ENCODE measurements around the gene ANKRD6.

The ANKRD6 gene

DNA sequence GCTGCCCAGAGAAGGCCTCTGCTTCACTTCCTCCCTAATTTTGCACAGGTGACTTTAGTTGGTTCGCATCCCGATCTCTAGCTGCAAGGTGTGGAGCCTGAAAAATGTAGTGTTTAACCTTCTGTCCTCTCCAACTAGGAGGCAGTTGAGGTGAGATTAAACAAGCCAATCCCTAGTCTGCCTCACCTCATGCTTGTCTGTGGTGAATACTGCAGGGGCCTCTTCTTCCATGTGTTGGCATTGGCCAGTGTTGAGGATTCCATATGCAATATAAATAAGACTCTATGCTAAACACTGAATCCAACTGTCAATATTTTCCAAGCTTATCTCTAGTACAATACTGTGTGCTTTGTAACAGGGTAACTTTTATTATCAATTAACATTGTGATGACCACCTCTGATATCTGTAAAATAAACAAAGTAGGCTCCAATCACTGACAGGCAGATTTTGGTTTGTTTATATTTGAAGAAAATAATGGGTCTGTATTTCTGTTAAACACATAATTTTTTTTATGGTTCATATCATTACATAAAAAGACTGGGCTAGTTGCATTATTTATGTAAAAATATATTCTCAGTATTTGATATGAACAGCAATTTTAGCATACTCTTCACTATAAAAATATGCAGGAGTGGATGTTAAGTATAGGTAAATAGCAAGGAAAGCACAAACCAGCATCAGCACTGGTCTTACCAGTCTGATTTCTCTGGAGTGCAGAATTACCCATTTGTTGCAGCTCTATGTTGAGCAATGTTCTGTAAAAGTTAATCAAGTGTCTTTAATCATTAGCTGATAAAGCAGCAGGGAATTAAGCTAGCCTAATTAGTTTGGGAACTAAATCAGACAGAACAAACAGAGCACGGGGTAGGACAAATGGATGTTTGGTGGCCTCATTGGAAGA lies 74.0 kb downstream of the ANKRD6 start:
- no peak for DNase-seq (ENCODE audit: low read depth in 1 of 2, low spot score in 1 of 2)

DNA sequence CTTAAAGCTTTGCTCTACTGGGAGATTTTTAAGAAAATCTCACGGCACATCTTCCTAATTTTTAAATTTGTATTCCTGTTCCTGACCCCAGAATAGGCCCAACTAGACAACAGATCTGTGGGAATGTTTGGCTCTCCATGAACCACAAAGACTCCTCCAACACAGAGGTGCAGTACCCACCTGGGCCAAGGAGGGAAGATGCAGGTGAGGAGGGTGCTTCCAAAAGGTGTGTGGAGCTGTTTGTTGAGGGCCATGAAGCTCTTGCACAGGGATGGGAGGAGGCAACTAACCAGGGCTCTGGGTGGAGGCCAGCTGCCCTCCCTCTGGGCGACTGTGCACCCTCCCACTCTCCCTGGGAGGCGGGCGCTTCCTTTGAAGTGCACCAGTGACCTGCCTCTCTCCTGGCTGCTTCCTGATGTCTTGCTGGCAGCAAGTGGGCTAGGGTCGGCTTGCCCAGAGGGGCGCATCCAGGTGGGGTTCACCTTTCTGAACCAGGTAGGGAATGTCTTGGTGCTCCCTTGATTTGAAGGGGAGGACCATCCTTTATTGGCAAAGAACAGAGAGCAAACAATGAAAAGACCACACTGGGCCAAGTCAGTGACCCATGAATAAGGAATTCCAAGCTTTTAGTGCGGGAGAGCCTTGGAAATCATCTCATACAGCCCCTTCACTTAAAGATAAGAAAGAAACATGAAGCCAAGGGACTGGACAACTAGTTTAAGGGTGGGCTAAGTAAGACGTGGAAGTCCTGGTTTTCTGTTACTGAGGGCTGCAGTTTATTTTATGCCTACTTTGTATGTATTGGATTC lies 76.0 kb downstream of the ANKRD6 start:
- DNase-seq (ENCODE audit: low read depth in 1 of 2, low spot score in 1 of 2), result no peak

DNA sequence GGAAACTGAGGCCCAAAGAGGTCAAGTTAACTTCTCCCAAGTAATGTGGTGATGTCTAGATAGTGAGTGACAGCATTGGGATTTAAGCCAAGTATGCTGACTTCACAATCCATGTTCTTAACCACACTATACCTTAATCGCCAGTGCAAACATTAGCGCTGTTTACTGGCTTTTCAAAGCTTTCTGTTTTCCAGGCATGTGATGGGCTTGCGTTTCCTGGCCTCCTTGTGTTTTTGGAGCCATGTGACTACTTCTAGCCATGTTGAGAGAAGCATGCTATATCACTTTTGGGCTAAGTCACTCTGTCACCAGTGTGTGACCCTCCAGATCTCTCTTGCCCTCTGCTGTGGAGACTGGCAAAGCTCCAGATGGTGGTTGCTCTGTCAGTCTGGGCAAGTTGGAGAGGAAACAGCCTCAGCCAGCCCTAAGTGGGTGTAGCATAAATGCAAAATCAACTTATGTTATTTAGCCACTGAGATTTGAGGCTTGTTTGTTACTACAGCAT lies 76.9 kb downstream of the ANKRD6 start:
- no peak for DNase-seq (ENCODE audit: low read depth in 1 of 2, low spot score in 1 of 2)

DNA sequence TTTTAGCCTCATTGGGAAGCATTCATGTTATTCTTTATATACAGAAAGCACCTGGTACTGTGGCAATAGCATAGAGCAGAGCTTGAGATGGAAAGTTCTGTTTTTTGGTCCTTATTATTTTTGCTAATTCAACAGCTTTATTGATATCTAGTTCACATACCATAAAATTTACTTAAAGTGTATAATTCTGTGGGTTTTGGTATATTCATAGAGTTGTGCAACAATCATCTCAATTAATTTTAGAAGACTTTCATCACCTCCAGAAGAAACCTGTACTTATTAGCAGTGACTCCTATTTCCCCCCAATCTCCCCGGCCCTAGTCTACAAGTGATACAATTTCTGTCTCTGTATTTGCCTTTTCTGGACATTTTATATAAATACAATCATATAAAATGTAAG lies 77.4 kb downstream of the ANKRD6 start:
- no peak for DNase-seq (ENCODE audit: low read depth in 1 of 2, low spot score in 1 of 2)

DNA sequence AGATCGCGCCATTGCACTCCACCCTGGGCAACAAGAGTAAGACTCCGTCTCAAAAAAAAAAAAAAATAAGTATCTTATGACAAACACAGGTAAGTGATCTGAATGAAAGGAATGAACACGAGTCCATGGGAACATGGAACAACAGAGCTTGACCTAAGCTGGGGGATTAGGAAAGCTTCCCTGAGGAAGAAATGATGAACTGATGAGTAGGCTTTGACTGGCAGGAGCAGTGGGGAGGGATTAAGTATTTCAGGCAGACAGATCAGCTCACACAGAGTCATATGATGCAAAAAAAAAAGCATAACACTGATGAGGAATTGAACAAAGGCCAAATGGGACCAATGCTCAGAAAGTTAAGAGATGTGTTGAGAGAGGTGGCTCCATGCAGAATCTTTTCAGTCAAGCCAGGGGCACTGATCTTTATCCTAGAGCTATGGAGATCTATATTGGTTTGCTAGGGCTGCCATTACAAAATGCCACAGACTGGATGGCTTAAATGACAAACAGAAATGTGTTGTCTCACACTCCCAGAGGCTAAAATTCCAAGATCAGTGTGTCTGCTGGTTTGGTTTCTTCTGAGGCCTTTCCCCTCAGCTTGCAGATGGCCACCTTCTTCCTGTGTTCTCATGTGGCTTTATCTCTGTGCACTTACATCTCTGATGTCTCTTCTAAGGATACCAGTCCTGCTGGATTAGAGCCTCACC lies 85.6 kb downstream of the ANKRD6 start:
- no peak for DNase-seq (ENCODE audit: low read depth in 1 of 2, low spot score in 1 of 2)

DNA sequence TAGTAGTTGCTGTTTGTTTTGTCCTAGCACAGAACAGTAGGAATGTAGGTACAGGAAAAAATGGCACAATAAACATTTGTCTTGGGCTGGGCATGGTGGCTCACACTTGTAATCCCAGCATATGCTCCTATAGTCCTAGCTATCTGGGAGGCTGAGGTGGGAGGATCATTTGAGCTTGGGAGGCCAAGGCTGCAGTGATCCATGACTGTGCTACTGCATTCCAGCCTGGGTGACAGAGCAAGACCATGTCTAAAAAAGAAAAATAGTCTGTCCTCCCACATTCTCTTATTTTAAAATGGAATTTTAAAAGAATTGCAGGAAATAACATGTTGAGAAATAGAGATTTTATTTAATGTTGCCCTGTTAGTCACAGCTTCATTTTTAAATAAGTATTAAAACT lies 87.8 kb downstream of the ANKRD6 start:
- no peak for DNase-seq (ENCODE audit: low read depth in 1 of 2, low spot score in 1 of 2)

DNA sequence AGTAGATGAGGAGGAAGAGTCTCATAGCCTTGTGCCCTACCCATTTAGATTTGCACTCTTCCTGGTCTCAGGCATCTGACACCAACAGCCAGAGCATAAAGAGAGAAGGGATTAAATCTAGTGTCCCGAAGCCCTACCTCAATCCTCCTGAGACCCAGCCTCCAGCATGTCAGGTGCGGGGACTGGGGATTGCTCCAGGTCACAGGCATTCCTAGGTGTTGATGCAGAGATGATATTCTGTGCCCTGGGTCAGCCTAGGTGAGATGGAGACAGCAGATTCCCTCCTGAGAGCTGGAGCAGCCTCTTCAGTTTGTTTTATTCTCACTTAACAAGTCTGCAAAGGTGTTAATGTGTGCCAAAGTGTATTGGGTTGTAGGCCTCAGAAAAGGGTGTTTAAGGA lies 89.8 kb downstream of the ANKRD6 start:
- DNase-seq (ENCODE audit: low read depth in 1 of 2, low spot score in 1 of 2), result no peak

DNA sequence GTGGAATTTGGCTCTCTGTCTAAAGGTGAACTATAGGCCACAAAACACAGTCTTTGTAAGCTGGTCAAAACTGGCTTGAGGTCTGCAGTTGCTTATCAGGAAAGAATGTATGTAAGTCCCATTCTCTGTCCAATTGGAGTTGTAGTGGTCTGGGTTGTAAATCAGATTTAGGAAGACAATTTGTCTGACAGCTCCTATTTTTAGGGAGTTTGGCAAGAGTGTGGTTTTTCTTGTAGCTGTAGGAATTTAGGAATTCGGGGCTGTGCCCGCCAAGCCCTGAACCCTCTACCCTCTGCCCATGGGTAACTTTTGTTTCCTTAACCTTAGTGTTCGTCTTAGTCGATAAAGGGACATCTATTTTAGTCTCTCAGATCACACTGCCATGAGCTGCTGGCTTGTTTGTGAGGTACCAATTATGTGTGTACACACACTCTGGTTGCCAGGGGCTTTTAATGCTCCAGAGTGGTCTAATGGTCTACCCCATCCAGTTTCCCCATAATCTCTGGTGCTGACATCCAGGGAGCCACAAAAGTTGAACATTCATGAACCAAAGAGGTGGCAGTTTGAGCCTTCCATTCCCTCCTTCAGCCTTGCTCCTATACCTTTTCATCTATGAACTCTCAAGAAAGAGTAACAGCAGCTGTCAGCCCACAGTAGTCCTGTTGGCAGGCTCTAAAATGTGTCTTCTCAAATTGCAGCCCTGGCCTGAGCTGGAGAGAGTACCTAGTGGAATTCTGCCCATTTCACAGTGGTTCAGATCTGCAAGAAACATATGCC lies 93.0 kb downstream of the ANKRD6 start:
- DNase-seq (ENCODE audit: low read depth in 1 of 2, low spot score in 1 of 2), result no peak

DNA sequence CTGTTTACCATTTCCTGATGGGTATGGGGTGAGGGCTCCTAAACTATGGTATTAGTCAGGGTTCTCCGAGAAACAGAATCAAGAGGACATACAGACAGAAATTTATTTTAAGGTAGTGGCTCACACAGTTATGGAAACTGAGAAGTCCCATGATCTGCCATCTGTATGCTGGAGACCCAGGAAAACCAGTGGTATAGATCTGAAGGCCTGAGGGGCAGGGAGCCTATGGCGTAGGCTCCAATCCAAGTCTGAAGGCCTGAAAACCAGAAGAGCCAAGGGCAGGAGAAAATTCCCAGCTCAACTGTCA lies 93.6 kb downstream of the ANKRD6 start:
- no peak for DNase-seq (ENCODE audit: low read depth in 1 of 2, low spot score in 1 of 2)

DNA sequence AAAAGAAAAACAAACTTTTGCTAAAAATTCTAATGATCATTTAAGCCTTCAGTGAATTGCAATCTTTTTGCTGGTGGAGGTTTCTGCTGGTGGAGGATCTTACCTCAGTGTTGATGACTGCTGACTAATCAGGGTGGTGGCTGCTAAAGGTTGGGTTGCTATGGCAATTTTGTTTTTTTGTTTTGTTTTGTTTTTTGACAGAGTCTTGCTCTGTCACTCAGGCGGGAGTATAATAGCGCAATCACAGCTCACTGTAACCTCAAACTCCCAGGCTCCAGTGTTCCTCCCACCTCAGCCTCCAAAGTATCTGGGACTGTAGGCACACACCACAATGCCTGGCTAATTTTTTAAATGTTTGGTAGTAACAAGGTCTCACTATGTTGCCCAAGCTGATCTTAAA lies 94.7 kb downstream of the ANKRD6 start:
- DNase-seq (ENCODE audit: low read depth in 1 of 2, low spot score in 1 of 2), result no peak

DNA sequence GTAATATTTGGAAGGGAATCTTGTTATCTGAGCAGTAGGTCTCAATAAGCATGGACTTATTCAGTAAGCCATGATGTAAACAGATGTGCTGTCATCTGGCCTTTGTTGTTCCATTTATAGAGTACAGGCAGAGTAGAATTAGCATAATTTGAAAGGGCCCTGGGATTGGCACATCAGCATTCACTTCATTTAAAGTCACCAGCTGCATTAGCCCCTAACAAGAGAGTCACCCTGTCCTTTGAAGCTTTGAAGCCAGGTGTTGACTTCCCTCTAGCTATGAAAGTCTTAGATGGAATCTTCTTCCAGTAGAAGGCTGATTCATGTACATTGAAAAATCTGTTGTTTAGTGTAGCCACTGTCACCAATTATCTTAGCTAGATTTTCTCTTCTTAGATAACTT lies 95.9 kb downstream of the ANKRD6 start:
- DNase-seq (ENCODE audit: low read depth in 1 of 2, low spot score in 1 of 2), result no peak

DNA sequence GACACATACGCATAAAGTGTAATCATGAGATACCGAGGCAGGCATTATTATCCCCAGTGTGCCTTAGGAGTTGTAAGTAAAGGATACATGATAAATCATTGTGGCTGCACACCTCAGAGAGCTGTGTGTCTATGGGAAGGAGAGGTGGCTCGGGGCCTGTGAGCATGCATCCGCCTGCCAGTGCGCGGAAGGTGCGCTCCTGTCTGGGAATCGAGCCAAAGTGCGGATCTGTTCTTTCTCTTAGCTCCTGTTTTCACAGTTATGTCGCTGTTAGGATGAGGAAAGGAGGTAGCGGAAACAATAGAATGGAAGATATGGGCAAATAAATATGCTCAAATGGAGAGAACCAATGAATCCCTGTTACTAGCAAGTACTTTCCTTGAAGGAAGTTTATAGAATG lies 98.0 kb downstream of the ANKRD6 start:
- no peak for DNase-seq (ENCODE audit: low read depth in 1 of 2, low spot score in 1 of 2)

DNA sequence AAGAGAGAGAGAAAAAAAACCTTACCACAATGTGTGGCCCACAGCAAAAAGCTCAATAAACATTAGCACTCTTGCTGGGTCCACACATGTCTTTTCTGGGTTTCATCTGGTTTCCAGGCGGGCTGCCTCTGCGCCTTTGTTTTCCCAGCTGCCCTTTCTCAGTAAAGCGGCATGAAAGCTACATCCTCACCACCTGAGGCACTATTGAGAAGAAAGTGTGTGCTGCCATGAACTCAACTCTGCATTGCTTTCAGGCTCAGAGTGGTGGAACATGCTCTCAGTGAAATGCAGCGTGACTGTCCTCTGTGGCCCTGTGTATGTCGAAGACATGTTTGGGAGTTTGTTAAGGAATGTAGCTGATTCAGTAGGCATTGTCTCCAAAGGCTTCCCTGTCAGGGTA lies 103.3 kb downstream of the ANKRD6 start:
- no peak for DNase-seq (ENCODE audit: low read depth in 1 of 2, low spot score in 1 of 2)

DNA sequence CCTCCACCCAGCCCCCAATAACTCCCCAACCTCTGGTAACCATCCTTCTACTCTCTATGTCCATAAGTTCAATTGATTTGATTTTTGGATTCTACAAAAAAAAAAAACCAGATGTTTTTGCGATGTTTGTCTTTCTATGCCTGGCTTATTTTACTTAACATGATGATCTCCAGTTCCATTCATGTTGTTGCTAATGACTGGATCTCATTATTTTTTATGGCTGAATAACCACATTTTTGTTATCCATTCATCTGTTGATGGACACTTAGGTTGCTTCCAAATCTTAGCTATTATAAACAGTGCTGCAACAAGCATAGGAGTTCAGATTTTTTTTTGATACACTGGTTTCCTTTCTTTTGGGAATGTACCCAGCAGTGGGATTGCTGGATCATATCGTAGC lies 106.8 kb downstream of the ANKRD6 start:
- DNase-seq (ENCODE audit: low read depth in 1 of 2, low spot score in 1 of 2), result no peak

DNA sequence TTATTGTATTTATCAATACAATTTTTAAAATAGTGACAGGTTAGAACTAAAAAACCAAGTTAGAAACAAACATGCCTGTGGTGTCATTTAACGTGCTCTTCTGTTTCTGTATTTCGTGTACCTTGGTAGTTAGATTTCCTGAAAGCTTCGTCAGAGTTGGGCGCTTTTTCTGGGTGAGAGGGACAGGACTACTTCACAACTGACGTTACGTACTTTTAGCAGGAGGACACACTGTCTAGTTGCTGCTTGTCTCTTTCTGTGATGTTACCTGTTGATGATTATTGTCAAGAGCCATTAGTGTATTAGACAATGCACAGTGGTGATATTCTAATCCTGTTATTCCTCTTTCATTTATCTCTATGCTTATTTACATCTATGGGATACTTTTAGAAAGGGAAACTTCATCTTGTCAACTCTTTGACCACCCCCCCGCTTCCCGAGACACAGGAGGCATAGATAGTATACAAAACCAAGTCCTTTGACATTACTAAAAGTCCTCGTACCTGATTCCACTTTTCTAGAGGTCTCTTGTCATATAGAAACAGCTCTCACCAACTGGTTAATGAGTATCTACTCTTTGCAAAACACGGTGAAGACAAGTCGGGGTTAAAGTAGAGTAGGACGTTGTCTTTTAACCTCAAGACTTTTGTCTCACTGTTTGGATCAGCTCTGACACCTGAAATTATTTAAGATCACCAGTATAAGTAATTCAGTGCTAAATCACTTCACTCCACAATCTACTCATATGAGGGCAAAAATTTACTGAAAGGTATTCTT lies 109.3 kb downstream of the ANKRD6 start:
- DNase-seq (ENCODE audit: low read depth in 1 of 2, low spot score in 1 of 2), result no peak

DNA sequence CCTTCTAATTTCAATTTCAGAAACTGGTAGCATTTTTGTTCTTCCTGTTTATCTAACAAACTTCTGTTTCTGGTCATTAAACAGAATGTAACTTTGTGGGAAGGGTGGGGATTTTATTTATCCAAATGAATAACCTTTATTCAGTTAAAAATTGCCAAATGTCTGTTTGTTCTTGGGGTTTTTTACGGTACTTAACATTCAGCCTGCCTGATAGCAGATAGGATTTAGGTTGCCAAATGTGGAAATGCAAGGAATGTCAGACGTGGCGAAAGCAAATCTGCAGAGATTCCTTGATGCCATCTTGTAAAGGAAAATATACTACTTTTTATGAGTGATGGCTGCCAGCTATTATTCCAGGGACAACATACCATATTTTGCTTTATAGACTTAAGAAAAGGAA lies 109.9 kb downstream of the ANKRD6 start:
- DNase-seq (ENCODE audit: low read depth in 1 of 2, low spot score in 1 of 2), result no peak

DNA sequence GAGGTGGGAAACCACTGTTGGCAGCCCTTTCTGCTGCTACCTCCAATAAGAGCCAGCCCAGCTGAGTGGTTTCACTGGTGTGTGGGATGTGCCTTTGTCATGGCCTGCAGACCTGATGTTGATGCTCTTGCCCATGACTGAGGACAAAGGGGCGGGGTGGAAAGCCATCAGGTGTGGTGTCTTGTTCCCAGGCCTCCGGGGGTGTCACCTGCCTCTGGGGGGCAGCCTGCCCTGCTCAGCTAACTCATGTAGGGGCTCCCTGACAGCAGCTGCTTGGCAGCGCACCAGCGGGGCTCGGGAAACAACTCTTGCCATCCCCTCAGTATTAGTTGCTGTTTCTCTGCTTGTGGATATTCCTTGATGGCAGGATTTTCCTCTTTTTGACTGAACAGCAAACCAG lies 114.3 kb downstream of the ANKRD6 start:
- DNase-seq (ENCODE audit: low read depth in 1 of 2, low spot score in 1 of 2), result no peak

DNA sequence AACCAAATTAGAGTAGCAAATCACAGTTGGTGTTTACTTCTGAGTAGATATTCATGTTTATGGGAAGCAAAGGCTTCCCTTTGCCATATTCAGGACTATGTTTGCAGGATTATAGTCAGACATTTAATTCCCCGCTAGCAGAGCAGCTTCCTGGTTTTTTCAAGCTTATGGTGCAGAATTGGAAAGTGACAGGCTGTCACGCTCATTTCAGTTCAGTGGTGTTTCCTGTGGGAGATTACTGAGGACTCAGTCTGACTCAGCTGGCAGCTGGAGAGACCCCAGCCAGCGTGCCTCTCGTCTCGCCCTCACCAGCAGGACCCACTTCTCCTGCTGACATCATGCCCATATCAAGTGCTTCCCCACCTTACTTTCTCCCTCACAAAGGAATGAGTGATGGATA lies 120.5 kb downstream of the ANKRD6 start:
- no peak for DNase-seq (ENCODE audit: low read depth in 1 of 2, low spot score in 1 of 2)

DNA sequence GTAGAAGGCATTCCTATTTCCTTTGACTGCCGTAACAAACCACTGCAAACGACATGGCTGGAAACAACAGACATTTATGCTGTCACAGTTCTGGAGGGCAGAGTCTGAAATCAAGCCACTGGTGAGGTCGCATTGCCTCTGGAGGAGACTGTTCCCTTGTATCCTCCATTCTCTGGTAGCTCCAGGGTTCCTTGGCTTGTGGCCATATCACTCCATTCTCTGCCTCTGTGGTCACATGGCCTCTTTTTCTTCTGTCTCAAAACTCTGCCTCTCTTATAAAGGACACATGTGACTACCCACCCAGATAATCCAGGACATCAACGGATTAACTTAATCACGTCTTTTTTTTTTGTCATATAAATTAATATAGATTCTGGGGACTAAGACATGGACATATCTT lies 121.2 kb downstream of the ANKRD6 start:
- DNase-seq (ENCODE audit: low read depth in 1 of 2, low spot score in 1 of 2), result no peak

DNA sequence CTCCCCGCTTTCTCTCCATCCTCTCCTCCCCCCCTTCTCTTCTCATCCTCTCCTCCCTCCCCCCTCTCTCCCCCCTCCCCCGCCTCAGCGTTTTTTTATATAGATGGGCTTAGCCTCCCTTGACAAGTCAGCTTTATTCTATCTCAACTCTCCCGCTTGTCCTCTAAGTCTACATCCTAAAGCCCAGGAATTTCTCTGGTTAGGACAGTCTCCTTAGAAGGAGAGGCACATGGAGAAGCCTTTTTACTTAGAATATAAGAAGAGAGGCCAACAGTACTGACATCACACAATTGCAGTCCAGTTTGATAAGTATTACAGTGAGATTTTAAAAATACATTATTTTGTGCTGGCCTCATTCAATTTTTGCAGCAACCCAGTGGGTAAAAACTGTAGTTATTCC lies 122.1 kb downstream of the ANKRD6 start:
- no peak for DNase-seq (ENCODE audit: low read depth in 1 of 2, low spot score in 1 of 2)
